HG03103 (cell line): ENCODE data around the gene TRIM9.
A peak's percentile ranks its signal among the peaks of the same experiment; 100 is the strongest.

Experiments used
- ATAC-seq: cut with Tn5 transposase; IDR thresholded peaks from one replicate; pipeline ENCODE4 v1.9.1; 2021; ENCODE audit warnings: low read depth; ENCODE audit not compliant: unreplicated experiment

TRIM9 gene

GRCh38 chr14:50937800-50938199 lies 157.1 kb downstream of the TRIM9 start:
- ATAC-seq: no peak

- ATAC-seq: no peak
Observed at GRCh38 chr14:50937325-50937724, 157.6 kb downstream of the TRIM9 start.

- no peak for ATAC-seq
Observed at GRCh38 chr14:50936882-50937281, 158.0 kb downstream of the TRIM9 start.

GRCh38 chr14:50936016-50936340 lies 158.9 kb downstream of the TRIM9 start:
- ATAC-seq: no peak

GRCh38 chr14:50935126-50936015 lies 159.5 kb downstream of the TRIM9 start:
- ATAC-seq: no peak

GRCh38 chr14:50932592-50933495 lies 162.1 kb downstream of the TRIM9 start:
- ATAC-seq: no peak

- ATAC-seq: no peak
Observed at GRCh38 chr14:50932156-50932555, 162.7 kb downstream of the TRIM9 start.

- no peak for ATAC-seq
Observed at GRCh38 chr14:50931559-50931958, 163.3 kb downstream of the TRIM9 start.

GRCh38 chr14:50929506-50929905 lies 165.4 kb downstream of the TRIM9 start:
- no peak for ATAC-seq

GRCh38 chr14:50928002-50928635 lies 166.8 kb downstream of the TRIM9 start:
- peak; percentile 89 for ATAC-seq

- ATAC-seq: no peak
Observed at GRCh38 chr14:50926851-50927386, 168.0 kb downstream of the TRIM9 start.
